ENCODE measurements around the gene USP3.

GRCh38 chr15:63559753-63560152, 55.4 kb downstream of the USP3 start:
- no peak for TF ChIP-seq CTCF (IDR thresholded peaks at IDR 0.05)
- no peak for TF ChIP-seq EZH2 (IDR thresholded peaks at IDR 0.05)
